ENCODE data around the gene C17orf114.
A peak's percentile ranks its signal among the peaks of the same experiment; 100 is the strongest.

The C17orf114 gene

GRCh38 chr17:4769628-4770027, 32.5 kb downstream of the C17orf114 start:
- no peak for TF ChIP-seq CTCF (IDR thresholded peaks at IDR 0.05; ENCODE audit: low read depth, low read length)
- TF ChIP-seq MAX (IDR thresholded peaks at IDR 0.05; ENCODE audit: low read depth, low read length): no peak
- TF ChIP-seq MYC (IDR thresholded peaks at IDR 0.05; ENCODE audit: low read depth, low read length): no peak
- no peak for TF ChIP-seq POLR2A (IDR thresholded peaks at IDR 0.05; ENCODE audit: extremely low read depth, insufficient read length)
- no peak for DNase-seq (ENCODE audit: low read depth)
- H3K4me3 ChIP-seq (ENCODE audit: low read depth, low read length): no peak overlapping the region

GRCh38 chr17:4768298-4768697, 33.8 kb downstream of the C17orf114 start:
- DNase-seq (ENCODE audit: low read depth): no peak
- no peak overlapping the region for H3K4me3 ChIP-seq (ENCODE audit: low read depth, low read length)
- no peak for TF ChIP-seq POLR2A (IDR thresholded peaks at IDR 0.05; ENCODE audit: extremely low read depth, insufficient read length)
- no peak for TF ChIP-seq MAX (IDR thresholded peaks at IDR 0.05; ENCODE audit: low read depth, low read length)

GRCh38 chr17:4766723-4767122, 35.4 kb downstream of the C17orf114 start:
- H3K4me3 ChIP-seq (ENCODE audit: low read depth, low read length): no peak overlapping the region
- TF ChIP-seq MAX (IDR thresholded peaks at IDR 0.05; ENCODE audit: low read depth, low read length) (no peak), POLR2A (IDR thresholded peaks at IDR 0.05; ENCODE audit: extremely low read depth, insufficient read length) (no peak), MYC (IDR thresholded peaks at IDR 0.05; ENCODE audit: low read depth, low read length) (no peak), CTCF (IDR thresholded peaks at IDR 0.05; ENCODE audit: low read depth, low read length) (no peak)
- DNase-seq (ENCODE audit: low read depth): no peak

GRCh38 chr17:4766201-4766600, 35.9 kb downstream of the C17orf114 start:
- no peak overlapping the region for H3K4me3 ChIP-seq (ENCODE audit: low read depth, low read length)
- TF ChIP-seq MAX (IDR thresholded peaks at IDR 0.05; ENCODE audit: low read depth, low read length) (no peak), CTCF (IDR thresholded peaks at IDR 0.05; ENCODE audit: low read depth, low read length) (no peak), MYC (IDR thresholded peaks at IDR 0.05; ENCODE audit: low read depth, low read length) (no peak), POLR2A (IDR thresholded peaks at IDR 0.05; ENCODE audit: extremely low read depth, insufficient read length) (no peak)
- peak; percentile 30 for DNase-seq (ENCODE audit: low read depth)

- no peak overlapping the region for H3K4me3 ChIP-seq (ENCODE audit: low read depth, low read length)
- peak; percentile 56 for DNase-seq (ENCODE audit: low read depth)
- TF ChIP-seq MAX (IDR thresholded peaks at IDR 0.05; ENCODE audit: low read depth, low read length) (no peak), MYC (IDR thresholded peaks at IDR 0.05; ENCODE audit: low read depth, low read length) (no peak), POLR2A (IDR thresholded peaks at IDR 0.05; ENCODE audit: extremely low read depth, insufficient read length) (no peak), CTCF (IDR thresholded peaks at IDR 0.05; ENCODE audit: low read depth, low read length) (no peak)
These were observed 37.5 kb downstream of the C17orf114 start for GRCh38 chr17:4764595-4764994.

- no peak for DNase-seq (ENCODE audit: low read depth)
- no peak for TF ChIP-seq MYC (IDR thresholded peaks at IDR 0.05; ENCODE audit: low read depth, low read length)
- no peak overlapping the region for H3K4me3 ChIP-seq (ENCODE audit: low read depth, low read length)
These were observed 42.3 kb downstream of the C17orf114 start for GRCh38 chr17:4759776-4760236.

GRCh38 chr17:4753392-4753791, 48.7 kb downstream of the C17orf114 start:
- DNase-seq (ENCODE audit: low read depth): no peak
- no peak for TF ChIP-seq MYC (IDR thresholded peaks at IDR 0.05; ENCODE audit: low read depth, low read length)
- TF ChIP-seq CTCF (IDR thresholded peaks at IDR 0.05; ENCODE audit: low read depth, low read length): no peak
- no peak for TF ChIP-seq POLR2A (IDR thresholded peaks at IDR 0.05; ENCODE audit: extremely low read depth, insufficient read length)
- no peak for TF ChIP-seq MAX (IDR thresholded peaks at IDR 0.05; ENCODE audit: low read depth, low read length)
- no peak overlapping the region for H3K4me3 ChIP-seq (ENCODE audit: low read depth, low read length)

Measured in NB4 (cell line).